WERI-Rb-1 (cell line): ENCODE results near the gene LYRM4.

Source experiments
- DNase-seq: peaks from one replicate; pipeline ENCODE4 v3.0.0-alpha.2; 2020
- H3K27ac ChIP-seq: fragments of 250-450 bp; sonication (Bioruptor Pico); 2 replicates; pipeline ENCODE4 v1.5.1; 2020; ENCODE audit warnings: mild to moderate bottlenecking, moderate library complexity
- H3K27me3 ChIP-seq: fragments of 250-450 bp; sonication (Bioruptor Pico); 2 replicates; pipeline ENCODE4 v1.5.1; 2021; ENCODE audit warnings: mild to moderate bottlenecking, low read depth, moderate library complexity; ENCODE audit not compliant: insufficient read depth, severe bottlenecking
- H3K36me3 ChIP-seq: fragments of 250-450 bp; sonication (Bioruptor Pico); 2 replicates; pipeline ENCODE4 v1.5.1; 2020; ENCODE audit warnings: mild to moderate bottlenecking, moderate library complexity
- H3K4me3 ChIP-seq: 2 replicates; pipeline ENCODE4 v1.5.1; 2011; ENCODE audit warnings: low read depth, mild to moderate bottlenecking, control low read depth, low read length
- H3K9me3 ChIP-seq: fragments of 250-450 bp; sonication (Bioruptor Pico); 2 replicates; pipeline ENCODE4 v1.5.1; 2021; ENCODE audit warnings: mild to moderate bottlenecking, moderate library complexity; ENCODE audit not compliant: severe bottlenecking
- TF ChIP-seq, protein P1 (sequence below): IDR thresholded peaks from 2 replicates; pipeline ENCODE4 v1.5.1; 2011; ENCODE audit warnings: low read depth, mild to moderate bottlenecking, control low read depth, inconsistent platforms, low read length

LYRM4 gene

DNA sequence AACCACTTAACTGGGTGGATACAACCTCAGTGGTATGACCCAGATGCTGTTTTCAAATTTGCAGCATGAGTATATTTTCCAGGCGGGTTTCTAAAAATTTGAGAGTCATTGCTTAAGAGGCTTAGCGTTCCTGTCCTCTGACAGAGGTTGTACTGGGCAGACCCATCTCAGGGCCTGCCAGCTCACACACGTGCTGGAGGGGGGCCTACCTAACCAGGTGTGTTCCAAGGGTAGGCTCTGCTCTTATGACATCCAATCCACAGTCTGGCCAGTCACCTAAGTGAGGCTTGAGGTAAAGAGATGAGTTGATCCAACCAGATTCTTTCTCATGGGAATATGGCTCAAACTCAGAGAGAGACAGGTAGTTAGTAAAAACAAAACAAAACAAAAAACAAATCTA is 1.3 kb downstream of the LYRM4 start:
- Histone ChIP-seq H3K4me3 (no peak overlapping the region), H3K27me3 (no peaks in the 10 kb centered on the region), H3K9me3 (no peaks in the 10 kb centered on the region), H3K27ac (no peak overlapping the region), H3K36me3 (peaks cover 22% of the 10 kb centered on the region)
- no peak for DNase-seq
- TF ChIP-seq, protein P1, sequence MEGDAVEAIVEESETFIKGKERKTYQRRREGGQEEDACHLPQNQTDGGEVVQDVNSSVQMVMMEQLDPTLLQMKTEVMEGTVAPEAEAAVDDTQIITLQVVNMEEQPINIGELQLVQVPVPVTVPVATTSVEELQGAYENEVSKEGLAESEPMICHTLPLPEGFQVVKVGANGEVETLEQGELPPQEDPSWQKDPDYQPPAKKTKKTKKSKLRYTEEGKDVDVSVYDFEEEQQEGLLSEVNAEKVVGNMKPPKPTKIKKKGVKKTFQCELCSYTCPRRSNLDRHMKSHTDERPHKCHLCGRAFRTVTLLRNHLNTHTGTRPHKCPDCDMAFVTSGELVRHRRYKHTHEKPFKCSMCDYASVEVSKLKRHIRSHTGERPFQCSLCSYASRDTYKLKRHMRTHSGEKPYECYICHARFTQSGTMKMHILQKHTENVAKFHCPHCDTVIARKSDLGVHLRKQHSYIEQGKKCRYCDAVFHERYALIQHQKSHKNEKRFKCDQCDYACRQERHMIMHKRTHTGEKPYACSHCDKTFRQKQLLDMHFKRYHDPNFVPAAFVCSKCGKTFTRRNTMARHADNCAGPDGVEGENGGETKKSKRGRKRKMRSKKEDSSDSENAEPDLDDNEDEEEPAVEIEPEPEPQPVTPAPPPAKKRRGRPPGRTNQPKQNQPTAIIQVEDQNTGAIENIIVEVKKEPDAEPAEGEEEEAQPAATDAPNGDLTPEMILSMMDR = no peak

- no peak overlapping the region for H3K4me3 ChIP-seq
- TF ChIP-seq, protein P1 = no peak
- no peaks in the 10 kb centered on the region for H3K27me3 ChIP-seq
- H3K27ac ChIP-seq = no peak overlapping the region
- H3K36me3 ChIP-seq = peaks cover 29% of the 10 kb centered on the region
- no peaks in the 10 kb centered on the region for H3K9me3 ChIP-seq
- DNase-seq = no peak
These were observed 3.4 kb downstream of the LYRM4 start for GRCh38 chr6:5257400-5257799.

DNA sequence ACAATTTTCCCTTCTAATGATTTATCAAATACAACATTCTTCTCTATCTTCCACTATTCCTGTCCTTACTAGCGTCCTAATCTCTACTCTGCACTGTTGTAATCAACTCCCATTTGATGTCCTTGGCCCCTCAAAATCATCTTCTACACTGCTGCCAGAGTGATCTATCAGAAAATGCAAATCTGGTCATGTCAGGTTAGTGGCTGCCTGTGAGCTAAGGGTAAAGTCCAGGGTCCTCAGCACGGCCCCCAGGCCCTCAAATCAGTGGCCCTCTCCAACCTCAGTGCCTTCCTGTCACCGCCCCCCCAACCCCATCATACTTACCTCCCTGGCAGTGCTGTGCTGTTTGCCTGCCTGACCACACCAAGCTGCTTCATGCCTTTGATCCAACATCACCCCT is 3.8 kb downstream of the LYRM4 start:
- Histone ChIP-seq H3K27me3 (no peaks in the 10 kb centered on the region), H3K36me3 (peaks cover 32% of the 10 kb centered on the region), H3K9me3 (no peaks in the 10 kb centered on the region), H3K27ac (no peak overlapping the region), H3K4me3 (no peak overlapping the region)
- TF ChIP-seq, protein P1 = no peak
- DNase-seq = no peak

- Histone ChIP-seq H3K27ac (no peak overlapping the region), H3K4me3 (no peak overlapping the region), H3K27me3 (no peaks in the 10 kb centered on the region), H3K9me3 (peaks cover 5% of the 10 kb centered on the region), H3K36me3 (peaks cover 21% of the 10 kb centered on the region)
- TF ChIP-seq, protein P1 = no peak
- no peak for DNase-seq
These were observed 9.8 kb downstream of the LYRM4 start for GRCh38 chr6:5250911-5251310.

- DNase-seq = no peak
- H3K27me3 ChIP-seq = no peaks in the 10 kb centered on the region
- H3K9me3 ChIP-seq = peaks cover 5% of the 10 kb centered on the region
- H3K4me3 ChIP-seq = no peak overlapping the region
- H3K27ac ChIP-seq = no peak overlapping the region
- H3K36me3 ChIP-seq = peaks cover 20% of the 10 kb centered on the region
- TF ChIP-seq, protein P1 = no peak
These were observed 10.3 kb downstream of the LYRM4 start for GRCh38 chr6:5250451-5250850.

DNA sequence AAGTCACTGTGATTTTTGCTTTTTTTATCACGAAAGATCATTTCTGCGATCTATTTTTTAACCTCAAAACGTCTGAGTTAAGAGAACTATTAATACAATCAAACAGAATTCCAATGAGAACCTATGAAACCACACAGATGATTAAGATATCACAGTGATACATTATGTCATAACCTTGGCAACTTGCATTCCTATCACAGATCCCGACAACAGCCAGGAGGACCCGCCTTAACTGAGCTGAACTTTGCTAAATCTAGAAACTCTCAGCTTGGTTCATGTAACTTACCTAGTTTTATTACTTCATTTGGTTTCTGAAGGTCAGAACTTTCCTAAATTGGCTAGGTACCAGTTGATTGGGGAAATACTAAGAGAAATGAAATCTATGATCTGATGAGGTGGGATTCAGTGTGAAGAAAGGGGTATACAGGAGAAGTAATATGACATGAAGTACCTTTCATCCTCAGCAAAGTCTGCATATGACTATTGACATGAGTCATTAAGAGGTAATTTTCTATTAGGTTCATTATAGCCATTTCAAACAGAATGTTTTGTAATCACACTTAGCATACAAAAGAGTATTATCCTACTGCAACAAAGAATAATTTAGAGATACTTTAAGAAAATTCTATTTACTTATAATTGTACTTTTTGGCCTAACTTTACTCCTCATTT is 11.2 kb downstream of the LYRM4 start:
- no peak overlapping the region for H3K27ac ChIP-seq
- no peak for DNase-seq
- no peak overlapping the region for H3K4me3 ChIP-seq
- peaks cover 24% of the 10 kb centered on the region for H3K36me3 ChIP-seq
- H3K27me3 ChIP-seq = no peaks in the 10 kb centered on the region
- H3K9me3 ChIP-seq = peaks cover 5% of the 10 kb centered on the region
- TF ChIP-seq, protein P1 = no peak
